ENCODE results near the gene MEGF6. TPM values are rescaled to one million over a fixed set of nuclear protein-coding genes. Genes with fewer than 3 reads are reported as not detected.

Gene MEGF6
- total and polyA plus RNA-seq, 2 of the 8 experiments (the other 6 are each of a cell fraction or from before 2014, with no cell fraction given) = 4.1 to 14.8 TPM

DNA sequence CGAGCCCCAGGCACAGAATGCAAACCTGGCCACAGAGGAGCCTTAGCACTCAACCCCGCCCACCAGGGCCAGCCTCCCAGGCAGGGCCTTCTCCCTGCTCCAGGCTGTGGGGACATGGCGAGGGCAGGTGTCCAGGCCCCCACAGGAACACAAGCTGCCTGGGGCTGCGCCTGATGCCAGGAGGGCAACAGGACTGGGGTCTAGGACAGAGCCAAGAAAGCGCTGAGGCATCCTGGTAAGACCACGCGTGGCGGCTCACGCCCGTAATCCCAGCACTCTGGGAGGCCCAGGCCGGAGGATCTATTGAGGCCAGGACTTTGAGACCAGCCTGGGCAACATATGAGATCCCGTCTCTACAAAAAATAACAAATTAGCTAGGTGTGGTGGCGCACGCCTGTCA is 59.1 kb downstream of the MEGF6 start (continued):
- TF ChIP-seq CHD2 (IDR thresholded peaks at IDR 0.05; ENCODE audit: low read length) = no peak
- no peak for TF ChIP-seq HDAC6 (IDR thresholded peaks at IDR 0.05; ENCODE audit: low read depth, low read length)
- no peak for TF ChIP-seq POLR2AphosphoS5 (IDR thresholded peaks at IDR 0.05; ENCODE audit: low read depth, low read length)

Measured in H1 (cell line).